Liver (tissue), 3 donors: ENCODE results near the gene RHOXF2.

ENCODE experiments used
- ATF3 ChIP-seq: IDR thresholded peaks from 2 replicates; pipeline ENCODE4 v1.6.1; 2016; ENCODE audit warnings: antibody characterized with exemption
- CTCF ChIP-seq: fragments of 150-350 bp; IDR thresholded peaks from 2 replicates; pipeline ENCODE4 v1.5.1; 2017; ENCODE audit warnings: improper control_type of control experiment, low read depth, low read length; ENCODE audit not compliant: missing input control
- EGR1 ChIP-seq, 2 donors: IDR thresholded peaks; 2 replicates each; pipeline ENCODE4 v1.6.1; 2016 to 2018; ENCODE audit warnings: antibody characterized with exemption in 2 of 2, low read depth in 2 of 2
- GABPA ChIP-seq, 2 donors: IDR thresholded peaks in 1 of 2; conservative IDR thresholded peaks in 1 of 2; 2 replicates each; pipeline ENCODE4 v1.6.1; 2016; ENCODE audit warnings: antibody characterized with exemption in 2 of 2, mild to moderate bottlenecking in 1 of 2, moderate library complexity in 1 of 2
- JUND ChIP-seq, 2 donors: IDR thresholded peaks; 2 replicates each; pipeline ENCODE4 v1.6.1; 2016; ENCODE audit warnings: antibody characterized with exemption in 2 of 2
- MAX ChIP-seq: IDR thresholded peaks from 2 replicates; pipeline ENCODE4 v1.6.1; 2016; ENCODE audit warnings: antibody characterized with exemption
- NR2F2 ChIP-seq: IDR thresholded peaks from 2 replicates; pipeline ENCODE4 v1.6.1; 2016; ENCODE audit warnings: antibody characterized with exemption
- RAD21 ChIP-seq, 2 donors: IDR thresholded peaks; 2 replicates each; pipeline ENCODE4 v1.6.1; 2016; ENCODE audit warnings: antibody characterized with exemption in 2 of 2, mild to moderate bottlenecking in 2 of 2
- REST ChIP-seq: IDR thresholded peaks from 2 replicates; pipeline ENCODE4 v1.6.1; 2016; ENCODE audit warnings: antibody characterized with exemption, mild to moderate bottlenecking
- RXRA ChIP-seq, 2 donors: IDR thresholded peaks; 2 replicates each; pipeline ENCODE4 v1.6.1; 2017 to 2018; ENCODE audit warnings: antibody characterized with exemption in 2 of 2, mild to moderate bottlenecking in 1 of 2
- SP1 ChIP-seq: IDR thresholded peaks from 2 replicates; pipeline ENCODE4 v1.6.1; 2018; ENCODE audit warnings: antibody characterized with exemption, mild to moderate bottlenecking
- TAF1 ChIP-seq: conservative IDR thresholded peaks from 2 replicates; pipeline ENCODE4 v1.6.1; 2016; ENCODE audit warnings: antibody characterized with exemption, mild to moderate bottlenecking
- YY1 ChIP-seq: IDR thresholded peaks from 2 replicates; pipeline ENCODE4 v1.6.1; 2016; ENCODE audit warnings: antibody characterized with exemption, mild to moderate bottlenecking
- ZBTB33 ChIP-seq: IDR thresholded peaks from 2 replicates; pipeline ENCODE4 v1.6.1; 2016; ENCODE audit warnings: antibody characterized with exemption
- donor health status: healthy.
- donor health status: healthy.

- no peak for TF ChIP-seq CTCF
- no peak for TF ChIP-seq TAF1
- TF ChIP-seq YY1, result no peak
- TF ChIP-seq REST, result no peak
- no peak for TF ChIP-seq GABPA (IDR thresholded peaks at IDR 0.05 in 1 of 2, conservative IDR thresholded peaks at IDR 0.05 in 1 of 2)
- TF ChIP-seq MAX, result no peak
- no peak for TF ChIP-seq RAD21 (IDR thresholded peaks at IDR 0.05)
- no peak for TF ChIP-seq EGR1 (IDR thresholded peaks at IDR 0.05; ENCODE audit: low read depth in 2 of 2)
- no peak for TF ChIP-seq ZBTB33
- TF ChIP-seq SP1, result no peak
- TF ChIP-seq JUND (IDR thresholded peaks at IDR 0.05), result no peak
- TF ChIP-seq ATF3, result no peak
- TF ChIP-seq NR2F2, result no peak
- no peak for TF ChIP-seq RXRA (IDR thresholded peaks at IDR 0.05)
Measured at GRCh38 chrX:120125444-120125843, 33.0 kb upstream of the RHOXF2 start.
